Endodermal cell (in vitro differentiated cells): ENCODE measurements around the gene MTURN. TPM values are rescaled to one million over a fixed set of nuclear protein-coding genes. Genes with fewer than 3 reads are reported as not detected.

Experiments used
- DNase-seq: peaks from one replicate; pipeline ENCODE4 v3.0.0-alpha.2; 2017
- H3K27ac ChIP-seq: 2 replicates; pipeline ENCODE4 v1.5.1; 2013; ENCODE audit warnings: mild to moderate bottlenecking, low read depth, low read length, moderate library complexity
- H3K27me3 ChIP-seq: 2 replicates; pipeline ENCODE4 v1.6.1; 2013; ENCODE audit warnings: mild to moderate bottlenecking, low read length, moderate library complexity; ENCODE audit not compliant: insufficient read depth, control insufficient read depth, poor library complexity, severe bottlenecking
- H3K36me3 ChIP-seq: 2 replicates; pipeline ENCODE4 v1.7.0; 2013; ENCODE audit warnings: mild to moderate bottlenecking, low read length, moderate library complexity; ENCODE audit not compliant: control insufficient read depth, insufficient read depth
- H3K4me1 ChIP-seq: one replicate; pipeline ENCODE4 v1.7.0; 2013; ENCODE audit warnings: low read length; ENCODE audit not compliant: control insufficient read depth, insufficient read depth
- H3K4me3 ChIP-seq: 2 replicates; pipeline ENCODE4 v1.5.1; 2013; ENCODE audit warnings: mild to moderate bottlenecking, low read length, moderate library complexity
- H3K9ac ChIP-seq: 2 replicates; pipeline ENCODE4 v1.6.1; 2013; ENCODE audit warnings: mild to moderate bottlenecking, low read length, moderate library complexity; ENCODE audit not compliant: poor library complexity, severe bottlenecking; ENCODE audit errors: extremely low read depth
- H3K9me3 ChIP-seq: 2 replicates; pipeline ENCODE4 v1.6.1; 2013; ENCODE audit warnings: mild to moderate bottlenecking, low read length, moderate library complexity; ENCODE audit not compliant: control insufficient read depth
- H3K27ac Mint-ChIP-seq: 2 replicates; pipeline ENCODE4 v1.8.0; 2020; ENCODE audit warnings: mixed read lengths
- H3K27me3 Mint-ChIP-seq: 2 replicates; pipeline ENCODE4 v1.8.0; 2021; ENCODE audit warnings: mild to moderate bottlenecking, mixed read lengths; ENCODE audit not compliant: insufficient read depth
- H3K36me3 Mint-ChIP-seq: 2 replicates; pipeline ENCODE4 v1.8.0; 2020; ENCODE audit warnings: low read depth, mixed read lengths
- H3K4me1 Mint-ChIP-seq: 2 replicates; pipeline ENCODE4 v1.8.0; 2020; ENCODE audit warnings: mixed read lengths
- H3K4me3 Mint-ChIP-seq: 2 replicates; pipeline ENCODE4 v1.8.0; 2020; ENCODE audit warnings: mild to moderate bottlenecking, moderate library complexity, mixed read lengths
- H3K9me3 Mint-ChIP-seq: 2 replicates; pipeline ENCODE4 v1.8.0; 2020; ENCODE audit warnings: mild to moderate bottlenecking, mixed read lengths
- CTCF ChIP-seq: fragments of 200-600 bp; sonication (generic); conservative IDR thresholded peaks from 2 replicates; pipeline ENCODE4 v1.5.0; 2021; ENCODE audit warnings: antibody characterized with exemption, mild to moderate bottlenecking
- WGBS, 2 experiments: methylation state at CpG; one replicate each; pipeline versions ENCODE4 v1.1.5 to v1.1.7; 2013; ENCODE audit warnings: missing lambda C conversion rate in 2 of 2, mixed read lengths in 1 of 2; ENCODE audit not compliant: insufficient coverage in 1 of 2, insufficient read length in 1 of 2; 5-methylcytosine and 5-hydroxymethylcytosine counted together
- total RNA-seq, 2 donors: library from RNA; stranded (reverse); fragmentation: NEBNext Ultra II Directional in 1 of 2; extraction: Animal tissue kit (Norgen Biotek cat#: 25700) in 1 of 2; gene quantifications; 2 replicates in 1 of 2; 3 replicates in 1 of 2; pipeline ENCODE4 v1.2.1, GENCODE V29; 2021

The MTURN gene
- total RNA-seq, 2 donors from 2014 or later: 11.2 to 12.1 TPM

GRCh38 chr7:30167901-30168300, 33.1 kb downstream of the MTURN start:
- WGBS, 2 experiments: 75 to 94% methylated on average over 4 to 6 of the region's 6 CpGs
- Mint-ChIP-seq H3K27me3 (peaks cover 37% of the 10 kb centered on the region), H3K4me1 (peaks cover 5% of the 10 kb centered on the region), H3K27ac (no peak overlapping the region), H3K36me3 (peaks cover 2% of the 10 kb centered on the region), H3K9me3 (no peaks in the 10 kb centered on the region), H3K4me3 (no peak overlapping the region)
- Histone ChIP-seq H3K9me3 (no peaks in the 10 kb centered on the region), H3K36me3 (no peaks in the 10 kb centered on the region), H3K27ac (no peak overlapping the region), H3K9ac (no peak overlapping the region), H3K4me3 (no peak overlapping the region), H3K4me1 (no peaks in the 10 kb centered on the region), H3K27me3 (peaks cover 39% of the 10 kb centered on the region)
- TF ChIP-seq CTCF: no peak
- no peak for DNase-seq

DNA sequence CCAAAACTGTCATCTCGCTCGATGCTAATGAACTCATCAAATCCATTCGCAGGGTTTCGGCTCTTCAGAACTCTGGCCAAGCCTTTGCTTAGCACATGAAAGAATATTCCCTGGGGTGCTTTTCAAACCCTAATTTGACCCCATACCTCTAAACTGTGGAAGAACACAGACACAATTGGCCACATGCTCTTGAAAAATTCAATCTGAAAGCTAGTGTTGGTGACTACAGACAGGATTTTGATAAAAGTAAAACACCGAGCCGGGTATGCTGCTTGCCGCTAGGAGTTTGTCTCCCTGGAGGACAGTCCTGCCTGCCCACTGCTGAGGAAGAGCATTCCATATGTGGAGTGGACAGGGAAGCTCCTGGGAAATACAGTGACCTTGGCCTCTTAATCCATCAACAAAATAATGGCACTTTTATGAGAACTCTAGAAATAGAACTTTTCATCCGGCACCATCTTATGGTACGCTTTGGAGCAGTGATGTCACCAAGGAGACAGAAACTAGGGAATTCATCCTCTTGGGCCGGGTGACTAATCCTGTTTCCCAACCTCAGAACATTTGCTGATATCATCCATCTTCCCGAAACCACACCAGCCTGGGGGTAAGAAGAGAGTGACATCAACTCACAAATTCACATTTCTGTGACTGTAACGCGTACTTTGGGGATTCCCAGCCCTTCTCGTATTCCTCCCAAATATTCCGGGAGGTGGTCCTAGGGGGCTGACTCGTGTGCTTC, 34.2 kb downstream of the MTURN start:
- Mint-ChIP-seq H3K4me3 (no peak overlapping the region), H3K36me3 (peaks cover 2% of the 10 kb centered on the region), H3K27me3 (peaks cover 37% of the 10 kb centered on the region), H3K27ac (no peak overlapping the region), H3K9me3 (no peaks in the 10 kb centered on the region), H3K4me1 (peaks cover 1% of the 10 kb centered on the region)
- Histone ChIP-seq H3K9me3 (no peaks in the 10 kb centered on the region), H3K4me1 (no peaks in the 10 kb centered on the region), H3K9ac (no peak overlapping the region), H3K36me3 (no peaks in the 10 kb centered on the region), H3K27me3 (peaks cover 39% of the 10 kb centered on the region), H3K27ac (peak overlapping the region; percentile 57), H3K4me3 (no peak overlapping the region)
- no peak for TF ChIP-seq CTCF
- DNase-seq: peak; percentile 68
- WGBS, 2 experiments: 62 to 65% methylated on average over 10 to 16 of the region's 16 CpGs

DNA sequence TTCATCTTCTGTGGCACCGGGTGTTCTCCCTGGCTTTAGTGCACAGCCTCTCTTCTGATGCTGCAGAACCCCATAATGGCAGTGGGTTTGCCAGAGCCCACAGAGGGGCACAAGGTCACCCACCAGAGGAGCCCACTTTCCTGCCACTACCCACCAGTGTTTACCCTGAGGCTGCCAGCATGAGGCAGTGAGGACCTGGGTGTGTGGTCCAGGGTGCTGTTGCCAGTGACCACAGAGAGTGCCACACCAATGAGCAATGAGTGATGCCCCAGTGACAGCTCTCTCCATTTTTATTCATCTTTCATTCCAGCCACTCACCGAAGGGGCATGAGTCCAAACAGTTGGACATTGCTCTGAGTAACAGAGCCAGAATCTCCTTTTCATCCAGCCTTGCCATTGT, 34.8 kb downstream of the MTURN start:
- H3K4me1 Mint-ChIP-seq: peaks cover 1% of the 10 kb centered on the region
- no peaks in the 10 kb centered on the region for H3K9me3 Mint-ChIP-seq

More for the DNA sequence above, 34.8 kb downstream of the MTURN start:
- no peak overlapping the region for H3K27ac Mint-ChIP-seq
- Histone ChIP-seq H3K27me3 (peaks cover 39% of the 10 kb centered on the region), H3K9me3 (no peaks in the 10 kb centered on the region), H3K36me3 (no peaks in the 10 kb centered on the region), H3K4me1 (no peaks in the 10 kb centered on the region), H3K9ac (no peak overlapping the region), H3K27ac (no peak overlapping the region), H3K4me3 (no peak overlapping the region)
- no peak overlapping the region for H3K4me3 Mint-ChIP-seq
- H3K27me3 Mint-ChIP-seq: peaks cover 37% of the 10 kb centered on the region
- peaks cover 2% of the 10 kb centered on the region for H3K36me3 Mint-ChIP-seq
- TF ChIP-seq CTCF: no peak
- no peak for DNase-seq
- WGBS, 2 experiments: 84 to 92% methylated on average over 2 of the region's 2 CpGs
